Measurements from ENCODE around the gene DNAJC15.

The DNAJC15 gene

GRCh38 chr13:42984691-42985090, 38.7 kb upstream of the DNAJC15 start:
- TF ChIP-seq ZNF426 (tag by site-specific recombination; IDR thresholded peaks at IDR 0.05) = no peak
- no peak for TF ChIP-seq ZFP41 (tag by site-specific recombination; IDR thresholded peaks at IDR 0.05; ENCODE audit: borderline replicate concordance)
- no peak for TF ChIP-seq ZNF2 (tag by site-specific recombination; IDR thresholded peaks at IDR 0.05)
- TF ChIP-seq ZBTB1 (tag by site-specific recombination; IDR thresholded peaks at IDR 0.05) = no peak
- TF ChIP-seq ZNF18 (tag by site-specific recombination; IDR thresholded peaks at IDR 0.05) = no peak
- CTCF ChIA-PET = no interaction called here
- Histone ChIP-seq H3K36me3 (ENCODE audit: control insufficient read depth in 2 of 2, insufficient read depth in 1 of 2, low read length in 2 of 2) (no peaks in the 10 kb centered on the region), H3K9me3 (ENCODE audit: control insufficient read depth, insufficient read depth, low read depth, low read length) (no peaks in the 10 kb centered on the region), H3K4me3 (ENCODE audit: low read depth, low read length) (no peak overlapping the region), H3K4me1 (ENCODE audit: control insufficient read depth, insufficient read depth, low read length) (no peaks in the 10 kb centered on the region), H3K27ac (ENCODE audit: extremely low read depth, low read depth, low read length) (no peak overlapping the region)
- POLR2A ChIA-PET = no interaction called here

GRCh38 chr13:42985312-42986175, 37.8 kb upstream of the DNAJC15 start:
- ChIA-PET POLR2A (no interaction called here), CTCF (interaction anchor here (0.6 kb wide), 1 partner anchor 21 kb away, joined by 3 read pairs; no protein-coding TSS in a partner anchor)
- Histone ChIP-seq H3K4me3 (ENCODE audit: low read depth, low read length) (no peak overlapping the region), H3K4me1 (ENCODE audit: control insufficient read depth, insufficient read depth, low read length) (no peaks in the 10 kb centered on the region), H3K9me3 (ENCODE audit: control insufficient read depth, insufficient read depth, low read depth, low read length) (no peaks in the 10 kb centered on the region), H3K36me3 (ENCODE audit: control insufficient read depth in 2 of 2, insufficient read depth in 1 of 2, low read length in 2 of 2) (no peaks in the 10 kb centered on the region), H3K27ac (ENCODE audit: extremely low read depth, low read depth, low read length) (no peak overlapping the region)
- TF ChIP-seq ZNF366 (tag by site-specific recombination; conservative IDR thresholded peaks at IDR 0.05) (no peak), ZNF768 (tag by site-specific recombination; IDR thresholded peaks at IDR 0.05) (no peak), ATF2 (tag by site-specific recombination; IDR thresholded peaks at IDR 0.05; ENCODE audit: low read depth) (no peak), ZNF24 (tag by site-specific recombination; IDR thresholded peaks at IDR 0.05) (no peak), ZBTB6 (tag by site-specific recombination; IDR thresholded peaks at IDR 0.05) (no peak), ZNF580 (tag by site-specific recombination; IDR thresholded peaks at IDR 0.05) (no peak), ZSCAN18 (tag by site-specific recombination; IDR thresholded peaks at IDR 0.05) (no peak), ZBTB21 (tag by site-specific recombination; IDR thresholded peaks at IDR 0.05) (no peak), ZNF747 (tag by site-specific recombination; IDR thresholded peaks at IDR 0.05) (no peak), REPIN1 (tag by site-specific recombination; IDR thresholded peaks at IDR 0.05; ENCODE audit: low read depth) (no peak), ZNF391 (tag by site-specific recombination; IDR thresholded peaks at IDR 0.05; ENCODE audit: borderline replicate concordance, low read depth) (no peak)

Data from HEK293 (cell line).